H1 (cell line): ENCODE measurements around the gene ATF7. TPM values are rescaled to one million over a fixed set of nuclear protein-coding genes. Genes with fewer than 3 reads are reported as not detected.

Source experiments
- CTCF ChIA-PET: fragments of 300-600 bp; sonication (Branson Sonifier 250); formaldehyde crosslinking; loops from one replicate; lab custom pipeline; 2021; ENCODE audit not compliant: partially characterized antibody; lab: Charles Lee
- POLR2A ChIA-PET: fragments of 300-600 bp; sonication (Branson Sonifier 250); formaldehyde crosslinking; loops from one replicate; lab custom pipeline; 2021; ENCODE audit warnings: inconsistent platforms; ENCODE audit not compliant: partially characterized antibody; lab: Charles Lee
- DNase-seq, 2 experiments: peaks; one replicate each; pipeline versions ENCODE4 v3.0.0 to v3.0.0-alpha.2; 2010 to 2022; ENCODE audit warnings: low spot score in 2 of 2, low read depth in 1 of 2, mixed read lengths in 1 of 2
- FAIRE-seq: peaks from 2 replicates; lab custom pipeline; 2011; peaks lifted over from hg19 to GRCh38; lab: Jason Lieb, UNC
- H2AFZ ChIP-seq: 2 replicates; pipeline ENCODE4 v1.8.1; 2012; ENCODE audit warnings: low read length, inconsistent platforms
- H2AK5ac ChIP-seq: 2 replicates; pipeline ENCODE4 v1.6.1; 2013; ENCODE audit warnings: low read depth, low read length
- H2BK120ac ChIP-seq: replicated peaks from 2 replicates; pipeline ENCODE3; 2013; ENCODE audit warnings: low read depth, low read length, inconsistent platforms
- H2BK12ac ChIP-seq: 2 replicates; pipeline ENCODE4 v1.6.1; 2013; ENCODE audit warnings: low read depth, low read length
- H2BK15ac ChIP-seq: 2 replicates; pipeline ENCODE4 v1.6.1; 2013; ENCODE audit warnings: low read length
- H2BK20ac ChIP-seq: 2 replicates; pipeline ENCODE4 v1.6.1; 2013; ENCODE audit warnings: low read length
- H2BK5ac ChIP-seq: 2 replicates; pipeline ENCODE4 v1.6.1; 2013; ENCODE audit warnings: low read depth, low read length
- H3K14ac ChIP-seq: 2 replicates; pipeline ENCODE4 v1.6.1; 2013; ENCODE audit warnings: inconsistent platforms; ENCODE audit not compliant: insufficient read length
- H3K18ac ChIP-seq: 2 replicates; pipeline ENCODE4 v1.6.1; 2013; ENCODE audit warnings: low read length; ENCODE audit errors: extremely low read depth
- H3K23ac ChIP-seq: 2 replicates; pipeline ENCODE4 v1.6.1; 2013; ENCODE audit warnings: inconsistent platforms; ENCODE audit not compliant: insufficient read length
- H3K23me2 ChIP-seq: 2 replicates; pipeline ENCODE4 v1.6.1; 2013; ENCODE audit warnings: low read depth, low read length
- H3K27ac ChIP-seq: 2 replicates; pipeline ENCODE4 v1.6.1; 2011; ENCODE audit warnings: low read depth, low read length, inconsistent platforms
- H3K27me3 ChIP-seq, 4 experiments: replicated peaks in 1 of 4; 1 replicate in 1 of 4; 2 replicates in 3 of 4; pipeline versions ENCODE4 v1.6.1 to v1.8.1; 2011 to 2013; ENCODE audit warnings: low read length in 3 of 4, mild to moderate bottlenecking in 3 of 4, inconsistent platforms in 2 of 4, mixed read lengths in 2 of 4, moderate library complexity in 1 of 4; ENCODE audit not compliant: control insufficient read depth in 3 of 4, insufficient read depth in 3 of 4; ENCODE audit errors: extremely low read depth in 1 of 4
- H3K36me3 ChIP-seq, 4 experiments: 2 replicates each; pipeline versions ENCODE4 v1.6.1 to v1.8.1; 2011 to 2013; ENCODE audit warnings: mild to moderate bottlenecking in 4 of 4, low read length in 3 of 4, moderate library complexity in 2 of 4, control low read depth in 1 of 4, inconsistent platforms in 1 of 4; ENCODE audit not compliant: insufficient read depth in 4 of 4, control insufficient read depth in 2 of 4
- H3K4ac ChIP-seq: replicated peaks from 2 replicates; pipeline ENCODE3; 2013; ENCODE audit warnings: low read length, low read depth, mixed read lengths, inconsistent platforms; ENCODE audit not compliant: insufficient read length
- H3K4me1 ChIP-seq, 4 experiments: replicated peaks in 1 of 4; 1 replicate in 1 of 4; 2 replicates in 3 of 4; pipeline versions ENCODE4 v1.6.1 to v1.8.1; 2011 to 2013; ENCODE audit warnings: low read length in 3 of 4, inconsistent platforms in 2 of 4, mixed read lengths in 1 of 4; ENCODE audit not compliant: insufficient read depth in 4 of 4, control insufficient read depth in 3 of 4
- H3K4me2 ChIP-seq, 2 experiments: 2 replicates each; pipeline versions ENCODE4 v1.6.1 to v1.8.1; 2011 to 2013; ENCODE audit warnings: low read depth in 2 of 2, low read length in 2 of 2, control low read depth in 1 of 2, inconsistent platforms in 1 of 2, mild to moderate bottlenecking in 1 of 2; ENCODE audit not compliant: insufficient read depth in 1 of 2
- H3K4me3 ChIP-seq, 4 experiments: fragments of 200-600, 300-600 bp in 1 of 4; sonication (generic), shearing (Covaris generic), sonication (Bioruptor Twin) in 1 of 4; 2 replicates each; pipeline versions ENCODE4 v1.5.1 to v1.8.1; 2011 to 2016; ENCODE audit warnings: low read length in 4 of 4, low read depth in 3 of 4, control low read depth in 2 of 4, inconsistent platforms in 2 of 4, mild to moderate bottlenecking in 2 of 4, mixed read lengths in 1 of 4, moderate library complexity in 1 of 4; ENCODE audit not compliant: insufficient read depth in 2 of 4; ENCODE audit errors: extremely low read depth in 1 of 4
- H3K56ac ChIP-seq: replicated peaks from 2 replicates; pipeline ENCODE3; 2013; ENCODE audit warnings: low read depth, mild to moderate bottlenecking, mixed read lengths, low read length, inconsistent platforms; ENCODE audit not compliant: insufficient read length
- H3K79me1 ChIP-seq: 2 replicates; pipeline ENCODE4 v1.6.1; 2013; ENCODE audit warnings: low read depth, low read length, control low read depth
- H3K79me2 ChIP-seq, 2 experiments: 2 replicates each; pipeline versions ENCODE4 v1.6.1 to v1.8.1; 2012 to 2013; ENCODE audit warnings: low read length in 2 of 2, mild to moderate bottlenecking in 2 of 2, inconsistent platforms in 1 of 2; ENCODE audit not compliant: insufficient read depth in 2 of 2, control insufficient read depth in 1 of 2
- H3K9ac ChIP-seq, 4 experiments: replicated peaks in 1 of 4; 1 replicate in 1 of 4; 2 replicates in 3 of 4; pipeline versions ENCODE4 v1.6.1 to v1.8.1; 2011 to 2013; ENCODE audit warnings: low read depth in 3 of 4, low read length in 3 of 4, control low read depth in 2 of 4, mild to moderate bottlenecking in 2 of 4, moderate library complexity in 2 of 4, inconsistent platforms in 1 of 4; ENCODE audit errors: extremely low read depth in 1 of 4
- H3K9me3 ChIP-seq, 2 experiments: 2 replicates each; pipeline versions ENCODE4 v1.6.1 to v1.8.1; 2012 to 2013; ENCODE audit warnings: mild to moderate bottlenecking in 2 of 2, moderate library complexity in 2 of 2, control low read depth in 1 of 2, inconsistent platforms in 1 of 2, low read depth in 1 of 2, low read length in 1 of 2, mixed read lengths in 1 of 2; ENCODE audit not compliant: insufficient read depth in 2 of 2
- H4K20me1 ChIP-seq, 2 experiments: replicated peaks in 1 of 2; 2 replicates each; pipeline versions ENCODE3 to v1.8.1; 2011 to 2013; ENCODE audit warnings: inconsistent platforms in 2 of 2, low read length in 2 of 2, mild to moderate bottlenecking in 1 of 2; ENCODE audit not compliant: insufficient read depth in 2 of 2, control insufficient read depth in 1 of 2
- H4K5ac ChIP-seq: 2 replicates; pipeline ENCODE4 v1.6.1; 2013; ENCODE audit warnings: low read length, low read depth, mixed read lengths, inconsistent platforms; ENCODE audit not compliant: insufficient read length
- H4K8ac ChIP-seq: 2 replicates; pipeline ENCODE4 v1.8.0; 2013; ENCODE audit warnings: mild to moderate bottlenecking, moderate library complexity, low read length, inconsistent platforms; ENCODE audit not compliant: insufficient read depth; ENCODE audit errors: extremely low read depth
- H4K91ac ChIP-seq: replicated peaks from 2 replicates; pipeline ENCODE3; 2013; ENCODE audit warnings: low read length, mixed read lengths, inconsistent platforms; ENCODE audit not compliant: insufficient read length
- CHD2 ChIP-seq: IDR thresholded peaks from 2 replicates; pipeline ENCODE4 v1.6.1; 2012; ENCODE audit warnings: low read length, improper control_type of control experiment
- CREB1 ChIP-seq: IDR thresholded peaks from 2 replicates; pipeline ENCODE4 v1.6.1; 2012; ENCODE audit warnings: inconsistent platforms
- EGR1 ChIP-seq: IDR thresholded peaks from 2 replicates; pipeline ENCODE4 v1.6.1; 2011; ENCODE audit warnings: low read depth, low read length, borderline replicate concordance
- EP300 ChIP-seq, 2 experiments: IDR thresholded peaks; 1 replicate in 1 of 2; 2 replicates in 1 of 2; pipeline ENCODE4 v1.6.1; 2011 to 2012; ENCODE audit warnings: low read depth in 2 of 2, low read length in 2 of 2, mild to moderate bottlenecking in 2 of 2, borderline replicate concordance in 1 of 2, inconsistent platforms in 1 of 2, moderate library complexity in 1 of 2
- EZH2 ChIP-seq: fragments of 200-600 bp; sonication (generic); IDR thresholded peaks from 2 replicates; pipeline ENCODE4 v1.7.1; 2012; ENCODE audit warnings: low read depth, mild to moderate bottlenecking, moderate library complexity, low read length, inconsistent platforms; ENCODE audit not compliant: severe bottlenecking
- KDM5A ChIP-seq: fragments of 200-600 bp; IDR thresholded peaks from 2 replicates; pipeline ENCODE4 v1.7.1; 2012; ENCODE audit warnings: mild to moderate bottlenecking, low read length, inconsistent platforms, mixed read lengths
- RBBP5 ChIP-seq: IDR thresholded peaks from 2 replicates; pipeline ENCODE4 v1.7.1; 2012; ENCODE audit warnings: low read depth, mild to moderate bottlenecking, inconsistent platforms, low read length, moderate library complexity, borderline replicate concordance
- SIN3A ChIP-seq, 2 experiments: IDR thresholded peaks in 1 of 2; conservative IDR thresholded peaks in 1 of 2; 2 replicates each; pipeline ENCODE4 v1.6.1; 2011 to 2012; ENCODE audit warnings: low read length in 2 of 2, improper control_type of control experiment in 1 of 2, low read depth in 1 of 2, mild to moderate bottlenecking in 1 of 2
- SUZ12 ChIP-seq: fragments of 200-600 bp; sonication (generic); IDR thresholded peaks from 2 replicates; pipeline ENCODE4 v1.6.1; 2012; ENCODE audit warnings: mild to moderate bottlenecking, inconsistent platforms, low read length, moderate library complexity, mixed read lengths
- TBP ChIP-seq: IDR thresholded peaks from 2 replicates; pipeline ENCODE4 v1.6.1; 2011; ENCODE audit warnings: low read depth, low read length, improper control_type of control experiment
- WGBS, 2 experiments: shearing (Covaris generic) in 1 of 2; methylation state at CpG; one replicate each; pipeline versions ENCODE4 v1.1.6 to v1.1.7; 2013 to 2015; ENCODE audit warnings: low lambda C conversion rate in 2 of 2, mixed read lengths in 2 of 2, inconsistent platforms in 1 of 2, low coverage in 1 of 2, missing lambda C conversion rate in 1 of 2; ENCODE audit not compliant: insufficient replicate concordance in 2 of 2, insufficient coverage in 1 of 2, insufficient read length in 1 of 2; ENCODE audit errors: extremely low coverage in 1 of 2, missing lambda C conversion rate in 1 of 2; 5-methylcytosine and 5-hydroxymethylcytosine counted together
- polyA plus RNA-seq, 7 experiments: library from polyadenylated mRNA; depleted of rRNA in 3 of 7; stranded (reverse) in 5 of 7; unstranded in 2 of 7; fragments of >200 nt in 5 of 7; fragments of 200-250 nt in 2 of 7; gene quantifications; 1 replicate in 5 of 7; 2 replicates in 1 of 7; 4 replicates in 1 of 7; pipeline versions ENCODE4 v1.2.1 to v1.2.3, GENCODE V29; 2011 to 2013; ENCODE audit warnings: missing spikeins in 2 of 7, mixed read lengths in 2 of 7
- total RNA-seq: library from RNA; stranded (reverse); fragmentation: NEBNext Ultra II Directional; extraction: Animal tissue kit (Norgen Biotek cat#: 25700); gene quantifications from 2 replicates; pipeline ENCODE4 v1.2.1, GENCODE V29; 2021
- TF ChIP-seq, protein P1 (sequence below): IDR thresholded peaks from 2 replicates; pipeline ENCODE4 v1.6.1; 2011; ENCODE audit warnings: low read length, improper control_type of control experiment

ATF7 gene
- total and polyA plus RNA-seq, 2 of the 8 experiments (the other 6 are each of a cell fraction or from before 2014, with no cell fraction given) = 10.1 to 16.6 TPM

GRCh38 chr12:53626702-53627169, 554 bp upstream of the ATF7 start:
- H3K9ac ChIP-seq = peak overlapping the region; percentile 15 to 99 (median 98); a peak in 6 of 7 replicates
- no peak for DNase-seq

More at GRCh38 chr12:53626702-53627169, 554 bp upstream of the ATF7 start:
- H3K4ac ChIP-seq = no peak overlapping the region
- no peaks in the 10 kb centered on the region for H3K36me3 ChIP-seq
- H3K23me2 ChIP-seq = peaks cover 2% of the 10 kb centered on the region; the same call in 1 of the 2 replicates
- H2BK120ac ChIP-seq = no peak overlapping the region
- no peak overlapping the region for H4K8ac ChIP-seq
- ChIA-PET CTCF (interaction anchor here (0.7 to 1.4 kb wide), 4 partner anchors 9 to 83 kb away, joined by 3 to 5 read pairs (median 4); no protein-coding TSS in a partner anchor), POLR2A (interaction anchor here (1.0 to 10.4 kb wide), 9 partner anchors 9 to 126 kb away, joined by 3 to 53 read pairs (median 3); partner anchors contain the start of genes ATP5MC2 and TARBP2)
- H2BK12ac ChIP-seq = no peak overlapping the region
- no peaks in the 10 kb centered on the region for H3K9me3 ChIP-seq
- peaks cover 0 to 31% of the 10 kb centered on the region in 2 experiments; a peak in 2 of 4 replicates for H3K79me2 ChIP-seq
- no peak overlapping the region for H2BK15ac ChIP-seq
- peaks cover 3% of the 10 kb centered on the region; the same call in 1 of the 2 replicates for H3K79me1 ChIP-seq
- H3K56ac ChIP-seq = no peak overlapping the region
- no peak overlapping the region for H2AK5ac ChIP-seq
- H2AFZ ChIP-seq = peak overlapping the region; percentile 33; the same call in 1 of the 2 replicates
- H3K4me2 ChIP-seq = peak overlapping the region; percentile 67 to 97
- H4K5ac ChIP-seq = peak overlapping the region; percentile 32
- 40% methylated on average over 6 of the region's 6 CpGs; no CpG with 5 or more reads in 1 of the 2 experiments for WGBS, 2 experiments
- FAIRE-seq = no peak
- no peaks in the 10 kb centered on the region for H3K27me3 ChIP-seq
- no peak overlapping the region for H3K14ac ChIP-seq
- peaks cover 0 to 7% (median 3%) of the 10 kb centered on the region in 4 experiments; a peak in 4 of 7 replicates for H3K4me1 ChIP-seq
- no peak overlapping the region for H2BK5ac ChIP-seq
- H3K4me3 ChIP-seq = peak overlapping the region; percentile 70 to 94 (median 80)
- TF ChIP-seq CHD2 = no peak
- no peak for TF ChIP-seq CREB1
- no peak for TF ChIP-seq KDM5A
- TF ChIP-seq, protein P1, sequence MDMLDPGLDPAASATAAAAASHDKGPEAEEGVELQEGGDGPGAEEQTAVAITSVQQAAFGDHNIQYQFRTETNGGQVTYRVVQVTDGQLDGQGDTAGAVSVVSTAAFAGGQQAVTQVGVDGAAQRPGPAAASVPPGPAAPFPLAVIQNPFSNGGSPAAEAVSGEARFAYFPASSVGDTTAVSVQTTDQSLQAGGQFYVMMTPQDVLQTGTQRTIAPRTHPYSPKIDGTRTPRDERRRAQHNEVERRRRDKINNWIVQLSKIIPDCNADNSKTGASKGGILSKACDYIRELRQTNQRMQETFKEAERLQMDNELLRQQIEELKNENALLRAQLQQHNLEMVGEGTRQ = no peak
- no peak for TF ChIP-seq TBP
- no peak for TF ChIP-seq EGR1
- no peak for TF ChIP-seq EZH2
- TF ChIP-seq RBBP5 = no peak
- TF ChIP-seq EP300 (IDR thresholded peaks at IDR 0.05; ENCODE audit: borderline replicate concordance in 1 of 2, low read depth in 2 of 2, low read length in 2 of 2) = no peak
- no peak for TF ChIP-seq SIN3A (conservative IDR thresholded peaks at IDR 0.05 in 1 of 2, IDR thresholded peaks at IDR 0.05 in 1 of 2; ENCODE audit: low read depth in 1 of 2, low read length in 2 of 2)
- TF ChIP-seq SUZ12 = no peak
- no peaks in the 10 kb centered on the region for H4K20me1 ChIP-seq
- peak overlapping the region; percentile 23; the same call in 1 of the 2 replicates for H3K27ac ChIP-seq
- H3K18ac ChIP-seq = no peak overlapping the region
- H2BK20ac ChIP-seq = no peak overlapping the region
- no peak overlapping the region for H4K91ac ChIP-seq
- no peak overlapping the region for H3K23ac ChIP-seq
